ENCODE results near the gene ABCA3.
"Not testable (repeated sequence)": the region's sequence is repeated elsewhere in the genome, so short reads cannot be mapped to it uniquely, and the experiment has no call there.

DNA sequence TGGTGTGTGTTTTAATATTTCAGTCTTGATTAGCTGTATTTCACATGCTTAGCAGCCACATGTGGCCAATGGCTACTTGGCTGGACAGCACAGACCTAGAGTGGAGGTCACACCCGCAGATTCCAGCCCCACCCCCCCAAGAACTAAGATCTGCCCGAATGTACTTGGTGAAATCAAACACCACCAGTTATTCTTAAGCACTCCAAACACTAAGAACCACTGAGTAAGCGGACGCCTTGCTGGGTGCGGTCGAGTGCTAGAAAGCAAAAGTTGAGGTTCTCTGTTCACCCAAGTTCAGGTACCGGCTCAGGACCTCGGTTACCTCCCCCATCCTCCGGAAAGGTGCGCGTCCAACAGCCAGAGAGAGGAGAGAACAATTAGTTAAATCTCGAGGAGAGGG lies 73.6 kb downstream of the ABCA3 start:
- TF ChIP-seq, protein P1, sequence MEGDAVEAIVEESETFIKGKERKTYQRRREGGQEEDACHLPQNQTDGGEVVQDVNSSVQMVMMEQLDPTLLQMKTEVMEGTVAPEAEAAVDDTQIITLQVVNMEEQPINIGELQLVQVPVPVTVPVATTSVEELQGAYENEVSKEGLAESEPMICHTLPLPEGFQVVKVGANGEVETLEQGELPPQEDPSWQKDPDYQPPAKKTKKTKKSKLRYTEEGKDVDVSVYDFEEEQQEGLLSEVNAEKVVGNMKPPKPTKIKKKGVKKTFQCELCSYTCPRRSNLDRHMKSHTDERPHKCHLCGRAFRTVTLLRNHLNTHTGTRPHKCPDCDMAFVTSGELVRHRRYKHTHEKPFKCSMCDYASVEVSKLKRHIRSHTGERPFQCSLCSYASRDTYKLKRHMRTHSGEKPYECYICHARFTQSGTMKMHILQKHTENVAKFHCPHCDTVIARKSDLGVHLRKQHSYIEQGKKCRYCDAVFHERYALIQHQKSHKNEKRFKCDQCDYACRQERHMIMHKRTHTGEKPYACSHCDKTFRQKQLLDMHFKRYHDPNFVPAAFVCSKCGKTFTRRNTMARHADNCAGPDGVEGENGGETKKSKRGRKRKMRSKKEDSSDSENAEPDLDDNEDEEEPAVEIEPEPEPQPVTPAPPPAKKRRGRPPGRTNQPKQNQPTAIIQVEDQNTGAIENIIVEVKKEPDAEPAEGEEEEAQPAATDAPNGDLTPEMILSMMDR (IDR thresholded peaks at IDR 0.05; ENCODE audit: insufficient read depth, low read length) = not testable (repeated sequence)
- TF ChIP-seq POLR2AphosphoS5 (IDR thresholded peaks at IDR 0.05; ENCODE audit: low read depth); GABPA (IDR thresholded peaks at IDR 0.05; ENCODE audit: low read depth); SPI1 (IDR thresholded peaks at IDR 0.05; ENCODE audit: borderline replicate concordance, low read depth): not testable (repeated sequence)
- TF ChIP-seq, protein P2, sequence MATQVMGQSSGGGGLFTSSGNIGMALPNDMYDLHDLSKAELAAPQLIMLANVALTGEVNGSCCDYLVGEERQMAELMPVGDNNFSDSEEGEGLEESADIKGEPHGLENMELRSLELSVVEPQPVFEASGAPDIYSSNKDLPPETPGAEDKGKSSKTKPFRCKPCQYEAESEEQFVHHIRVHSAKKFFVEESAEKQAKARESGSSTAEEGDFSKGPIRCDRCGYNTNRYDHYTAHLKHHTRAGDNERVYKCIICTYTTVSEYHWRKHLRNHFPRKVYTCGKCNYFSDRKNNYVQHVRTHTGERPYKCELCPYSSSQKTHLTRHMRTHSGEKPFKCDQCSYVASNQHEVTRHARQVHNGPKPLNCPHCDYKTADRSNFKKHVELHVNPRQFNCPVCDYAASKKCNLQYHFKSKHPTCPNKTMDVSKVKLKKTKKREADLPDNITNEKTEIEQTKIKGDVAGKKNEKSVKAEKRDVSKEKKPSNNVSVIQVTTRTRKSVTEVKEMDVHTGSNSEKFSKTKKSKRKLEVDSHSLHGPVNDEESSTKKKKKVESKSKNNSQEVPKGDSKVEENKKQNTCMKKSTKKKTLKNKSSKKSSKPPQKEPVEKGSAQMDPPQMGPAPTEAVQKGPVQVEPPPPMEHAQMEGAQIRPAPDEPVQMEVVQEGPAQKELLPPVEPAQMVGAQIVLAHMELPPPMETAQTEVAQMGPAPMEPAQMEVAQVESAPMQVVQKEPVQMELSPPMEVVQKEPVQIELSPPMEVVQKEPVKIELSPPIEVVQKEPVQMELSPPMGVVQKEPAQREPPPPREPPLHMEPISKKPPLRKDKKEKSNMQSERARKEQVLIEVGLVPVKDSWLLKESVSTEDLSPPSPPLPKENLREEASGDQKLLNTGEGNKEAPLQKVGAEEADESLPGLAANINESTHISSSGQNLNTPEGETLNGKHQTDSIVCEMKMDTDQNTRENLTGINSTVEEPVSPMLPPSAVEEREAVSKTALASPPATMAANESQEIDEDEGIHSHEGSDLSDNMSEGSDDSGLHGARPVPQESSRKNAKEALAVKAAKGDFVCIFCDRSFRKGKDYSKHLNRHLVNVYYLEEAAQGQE (IDR thresholded peaks at IDR 0.05; ENCODE audit: insufficient replicate concordance, low read depth) = not testable (repeated sequence)
